OCI-LY3 (cell line): ENCODE results near the gene PCBP2.

Experiments
- H2AFZ ChIP-seq: fragments of 200-600, 300-600 bp; shearing (Covaris generic); 2 replicates; pipeline ENCODE4 v1.6.0; 2014; ENCODE audit warnings: antibody characterized with exemption, low read depth, low read length
- H3K27ac ChIP-seq: fragments of 200-600, 300-600 bp; sonication (generic); 2 replicates; pipeline ENCODE4 v1.5.1; 2014; ENCODE audit warnings: mild to moderate bottlenecking, low read length, moderate library complexity, mixed read lengths
- H3K27me3 ChIP-seq: fragments of 200-600, 300-600 bp; sonication (generic); 2 replicates; pipeline ENCODE4 v1.6.1; 2014; ENCODE audit warnings: low read depth, low read length, mixed read lengths
- H3K36me3 ChIP-seq: fragments of 200-600, 300-600 bp; sonication (generic); replicated peaks from 2 replicates; pipeline ENCODE3; 2014; ENCODE audit warnings: low read depth, low read length, mixed read lengths
- H3K4me1 ChIP-seq: fragments of 300-600, 200-600 bp; sonication (generic); 2 replicates; pipeline ENCODE4 v1.6.1; 2014; ENCODE audit warnings: low read length, mixed read lengths
- H3K4me2 ChIP-seq: fragments of 200-600, 300-600 bp; sonication (generic); 2 replicates; pipeline ENCODE4 v1.6.1; 2014; ENCODE audit warnings: low read length, mixed read lengths
- H3K4me3 ChIP-seq: fragments of 300-600, 200-600 bp; sonication (generic); 2 replicates; pipeline ENCODE4 v1.5.1; 2014; ENCODE audit warnings: antibody characterized with exemption, mild to moderate bottlenecking, low read length, moderate library complexity
- H3K79me2 ChIP-seq: fragments of 300-600, 200-600 bp; shearing (Covaris generic); 2 replicates; pipeline ENCODE4 v1.6.1; 2014; ENCODE audit warnings: mild to moderate bottlenecking, low read length, mixed read lengths
- H3K9ac ChIP-seq: fragments of 300-600, 200-600 bp; shearing (Covaris generic); 2 replicates; pipeline ENCODE4 v1.6.0; 2014; ENCODE audit warnings: mild to moderate bottlenecking, low read length, moderate library complexity
- H3K9me3 ChIP-seq: fragments of 200-600, 300-600 bp; shearing (Covaris generic); 2 replicates; pipeline ENCODE4 v1.6.1; 2014; ENCODE audit warnings: low read length, mixed read lengths; ENCODE audit not compliant: insufficient read depth
- H4K20me1 ChIP-seq: fragments of 200-600, 300-600 bp; sonication (generic); 2 replicates; pipeline ENCODE4 v1.6.1; 2016; ENCODE audit warnings: low read length, mixed read lengths; ENCODE audit not compliant: insufficient read depth
- EZH2phosphoT487 ChIP-seq: fragments of 200-600 bp; shearing (Covaris generic); IDR thresholded peaks from 2 replicates; pipeline ENCODE4 v1.6.1; 2018; ENCODE audit warnings: antibody characterized with exemption, mixed run types, low read depth
- TF ChIP-seq, protein P1 (sequence below): fragments of 200-600, 300-600 bp; sonication (generic); IDR thresholded peaks from 2 replicates; pipeline ENCODE4 v1.5.1; 2014; ENCODE audit warnings: antibody characterized with exemption, low read length, low read depth

Gene PCBP2

DNA sequence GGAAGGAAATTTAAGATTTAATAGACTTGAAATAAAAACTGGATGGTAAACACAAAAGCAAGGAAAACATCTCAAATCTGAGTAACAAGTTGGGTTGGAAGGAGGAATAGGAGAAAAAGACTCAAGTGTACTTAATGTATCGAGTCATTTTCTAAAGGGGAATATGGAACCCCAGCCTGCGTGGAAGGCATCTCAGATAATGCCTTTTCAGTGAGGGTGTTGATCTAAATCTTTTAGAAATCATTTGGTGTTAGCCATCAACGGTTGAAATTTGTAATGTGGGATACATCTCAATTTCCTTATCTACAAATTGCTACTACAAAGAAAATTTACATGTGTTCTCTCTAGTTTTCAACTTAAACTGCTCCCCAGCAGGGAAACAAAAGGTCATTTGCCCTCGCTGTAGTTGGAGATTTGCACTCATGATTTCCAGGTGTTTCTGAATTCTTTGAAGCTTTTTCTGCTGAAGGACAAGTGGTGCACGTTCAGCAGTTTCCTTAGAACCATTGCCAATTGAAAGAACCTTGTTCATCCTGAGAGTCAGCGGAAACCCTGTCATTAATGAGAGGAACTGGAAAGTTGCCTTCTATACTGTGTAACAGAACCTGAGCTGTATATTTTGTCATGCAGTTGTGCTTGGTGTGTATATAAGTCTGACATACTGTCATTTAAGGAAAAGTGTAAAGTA lies 2.2 kb downstream of the PCBP2 start:
- Histone ChIP-seq H3K36me3 (peaks cover 53% of the 10 kb centered on the region), H3K9ac (0 out of 2 replicates have a peak overlapping the region, but pooled peaks have one; percentile 96), H3K4me3 (0 out of 2 replicates have a peak overlapping the region, but pooled peaks have one; percentile 85), H3K4me2 (peak overlapping the region; percentile 87), H3K79me2 (peaks cover 64% of the 10 kb centered on the region), H3K9me3 (no peaks in the 10 kb centered on the region), H4K20me1 (peaks cover 34% of the 10 kb centered on the region), H3K27ac (no peak overlapping the region), H3K27me3 (no peaks in the 10 kb centered on the region), H2AFZ (no peak overlapping the region), H3K4me1 (peaks cover 18% of the 10 kb centered on the region)
- TF ChIP-seq, protein P1, sequence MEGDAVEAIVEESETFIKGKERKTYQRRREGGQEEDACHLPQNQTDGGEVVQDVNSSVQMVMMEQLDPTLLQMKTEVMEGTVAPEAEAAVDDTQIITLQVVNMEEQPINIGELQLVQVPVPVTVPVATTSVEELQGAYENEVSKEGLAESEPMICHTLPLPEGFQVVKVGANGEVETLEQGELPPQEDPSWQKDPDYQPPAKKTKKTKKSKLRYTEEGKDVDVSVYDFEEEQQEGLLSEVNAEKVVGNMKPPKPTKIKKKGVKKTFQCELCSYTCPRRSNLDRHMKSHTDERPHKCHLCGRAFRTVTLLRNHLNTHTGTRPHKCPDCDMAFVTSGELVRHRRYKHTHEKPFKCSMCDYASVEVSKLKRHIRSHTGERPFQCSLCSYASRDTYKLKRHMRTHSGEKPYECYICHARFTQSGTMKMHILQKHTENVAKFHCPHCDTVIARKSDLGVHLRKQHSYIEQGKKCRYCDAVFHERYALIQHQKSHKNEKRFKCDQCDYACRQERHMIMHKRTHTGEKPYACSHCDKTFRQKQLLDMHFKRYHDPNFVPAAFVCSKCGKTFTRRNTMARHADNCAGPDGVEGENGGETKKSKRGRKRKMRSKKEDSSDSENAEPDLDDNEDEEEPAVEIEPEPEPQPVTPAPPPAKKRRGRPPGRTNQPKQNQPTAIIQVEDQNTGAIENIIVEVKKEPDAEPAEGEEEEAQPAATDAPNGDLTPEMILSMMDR = no peak
- TF ChIP-seq EZH2phosphoT487 = no peak

DNA sequence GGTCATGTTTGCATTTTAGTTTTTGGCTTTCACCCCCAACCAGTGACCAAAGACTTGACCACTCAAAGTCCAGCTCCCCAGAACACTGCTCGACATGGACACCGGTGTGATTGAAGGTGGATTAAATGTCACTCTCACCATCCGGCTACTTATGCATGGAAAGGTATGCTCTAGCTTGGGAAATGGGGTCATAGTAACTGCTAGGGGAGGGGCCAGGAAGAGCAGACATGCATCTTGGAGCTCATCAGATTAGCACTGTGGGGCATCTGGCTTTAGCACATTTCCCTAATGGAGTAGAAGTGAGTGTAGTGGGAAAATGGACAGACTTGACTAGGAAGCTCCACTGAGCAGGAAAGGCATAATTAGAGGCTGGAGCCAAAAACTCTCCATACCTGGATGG lies 2.8 kb downstream of the PCBP2 start:
- peaks cover 69% of the 10 kb centered on the region for H3K79me2 ChIP-seq
- H3K9me3 ChIP-seq = no peaks in the 10 kb centered on the region
- peaks cover 59% of the 10 kb centered on the region for H3K36me3 ChIP-seq
- no peak overlapping the region for H3K4me3 ChIP-seq
- peaks cover 18% of the 10 kb centered on the region for H3K4me1 ChIP-seq
- H3K9ac ChIP-seq = no peak overlapping the region
- H3K27ac ChIP-seq = no peak overlapping the region
- no peak for TF ChIP-seq EZH2phosphoT487
- TF ChIP-seq, protein P1 = no peak
- H2AFZ ChIP-seq = no peak overlapping the region
- no peak overlapping the region for H3K4me2 ChIP-seq
- H4K20me1 ChIP-seq = peaks cover 38% of the 10 kb centered on the region
- H3K27me3 ChIP-seq = no peaks in the 10 kb centered on the region

DNA sequence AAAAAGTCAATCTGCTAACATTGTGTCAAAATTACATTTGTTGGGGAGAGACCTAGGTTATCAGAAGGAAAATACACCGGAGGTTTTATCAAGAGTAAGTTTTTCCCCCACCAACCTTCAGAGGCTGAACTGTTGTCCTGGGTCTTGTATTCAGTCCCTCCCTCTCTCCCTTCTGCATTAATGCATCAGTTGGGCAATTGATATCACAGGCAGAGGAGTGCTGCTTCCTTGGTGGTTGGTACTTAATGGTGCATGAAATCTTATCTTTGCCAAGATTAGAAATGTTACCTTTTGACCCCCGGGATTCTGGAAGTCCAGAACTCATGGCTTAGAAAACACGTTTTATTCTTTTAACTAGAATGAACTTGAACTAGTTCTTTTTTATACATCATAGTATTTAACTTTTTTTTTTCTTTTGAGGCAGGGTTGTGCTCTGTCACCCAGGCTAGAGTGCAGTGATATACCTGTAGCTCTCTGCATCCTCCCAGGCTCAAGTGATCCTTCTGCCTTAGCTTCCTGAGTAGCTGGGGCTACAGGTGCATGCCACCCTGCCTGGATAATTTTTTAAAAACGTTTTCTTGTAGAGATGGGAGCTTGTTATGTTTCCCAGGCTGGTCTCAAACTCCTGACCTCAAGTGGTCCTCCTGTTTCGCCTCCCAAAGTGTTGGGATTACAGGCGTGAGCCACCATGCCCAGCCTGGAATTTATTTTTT lies 4.9 kb downstream of the PCBP2 start:
- TF ChIP-seq, protein P1 = no peak
- no peak for TF ChIP-seq EZH2phosphoT487
- Histone ChIP-seq H4K20me1 (peaks cover 58% of the 10 kb centered on the region), H3K4me2 (no peak overlapping the region), H3K36me3 (peaks cover 80% of the 10 kb centered on the region), H3K27ac (no peak overlapping the region), H3K79me2 (peaks cover 89% of the 10 kb centered on the region), H3K9me3 (no peaks in the 10 kb centered on the region), H3K27me3 (no peaks in the 10 kb centered on the region), H2AFZ (no peak overlapping the region), H3K9ac (no peak overlapping the region), H3K4me3 (no peak overlapping the region), H3K4me1 (peaks cover 15% of the 10 kb centered on the region)

DNA sequence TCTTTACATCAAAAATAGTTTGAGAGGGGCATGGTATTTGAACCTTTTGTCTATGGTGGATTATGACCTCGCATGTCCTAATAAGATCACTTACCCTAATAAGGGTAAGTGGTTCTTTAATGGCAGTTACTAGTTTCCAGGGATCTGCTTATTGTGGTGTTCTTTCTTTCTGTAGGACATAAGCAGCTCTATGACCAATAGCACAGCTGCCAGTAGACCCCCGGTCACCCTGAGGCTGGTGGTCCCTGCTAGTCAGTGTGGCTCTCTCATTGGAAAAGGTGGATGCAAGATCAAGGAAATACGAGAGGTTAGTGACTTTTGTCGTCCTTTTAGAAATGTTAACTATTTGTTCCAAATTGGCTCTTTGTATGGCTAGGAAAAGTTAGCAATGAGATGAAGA lies 7.2 kb downstream of the PCBP2 start:
- peaks cover 90% of the 10 kb centered on the region for H3K79me2 ChIP-seq
- no peak overlapping the region for H3K9ac ChIP-seq
- no peak overlapping the region for H3K4me2 ChIP-seq
- no peak overlapping the region for H3K4me3 ChIP-seq
- H3K4me1 ChIP-seq = peaks cover 2% of the 10 kb centered on the region
- H3K27me3 ChIP-seq = no peaks in the 10 kb centered on the region
- no peaks in the 10 kb centered on the region for H3K9me3 ChIP-seq
- peaks cover 61% of the 10 kb centered on the region for H4K20me1 ChIP-seq
- no peak for TF ChIP-seq EZH2phosphoT487
- TF ChIP-seq, protein P1 = no peak
- H3K27ac ChIP-seq = no peak overlapping the region
- peaks cover 88% of the 10 kb centered on the region for H3K36me3 ChIP-seq
- no peak overlapping the region for H2AFZ ChIP-seq
